Suprapubic skin (tissue), 4 donors: ENCODE measurements around the gene ANLN. TPM values are rescaled to one million over a fixed set of nuclear protein-coding genes. Genes with fewer than 3 reads are reported as not detected.

Source experiments
- DNase-seq, 2 donors: peaks; one replicate each; pipeline ENCODE4 v3.0.0-alpha.2; 2019; ENCODE audit warnings: low spot score in 2 of 2
- H3K27ac ChIP-seq: fragments of 200-600 bp; sonication (generic); one replicate; pipeline ENCODE4 v1.5.1; 2019
- H3K27me3 ChIP-seq: fragments of 200-600 bp; sonication (generic); one replicate; pipeline ENCODE4 v1.5.1; 2019
- H3K36me3 ChIP-seq: fragments of 200-600 bp; sonication (generic); one replicate; pipeline ENCODE4 v1.5.1; 2019
- H3K4me1 ChIP-seq: fragments of 200-600 bp; sonication (generic); one replicate; pipeline ENCODE4 v1.5.1; 2019
- H3K4me3 ChIP-seq: fragments of 200-600 bp; sonication (generic); one replicate; pipeline ENCODE4 v1.5.1; 2019; ENCODE audit warnings: mild to moderate bottlenecking
- H3K9me3 ChIP-seq: fragments of 200-600 bp; sonication (generic); one replicate; pipeline ENCODE4 v1.5.1; 2019
- CTCF ChIP-seq, 2 donors: fragments of 200-600 bp in 1 of 2; fragments of 450-650 bp in 1 of 2; sonication (generic) in 1 of 2; IDR thresholded peaks; one replicate each; pipeline ENCODE4 v1.5.1; 2016 to 2019; ENCODE audit warnings: antibody characterized with exemption in 2 of 2, mild to moderate bottlenecking in 1 of 2, moderate library complexity in 1 of 2
- EP300 ChIP-seq: sonication (generic); formaldehyde crosslinking; IDR thresholded peaks from one replicate; pipeline ENCODE4 v1.6.1; 2017; ENCODE audit warnings: antibody characterized with exemption
- POLR2A ChIP-seq, 2 donors: fragments of 450-650 bp; IDR thresholded peaks; one replicate each; pipeline ENCODE4 v1.6.1; 2017; ENCODE audit warnings: antibody characterized with exemption in 2 of 2, mild to moderate bottlenecking in 2 of 2, moderate library complexity in 2 of 2
- WGBS: methylation state at CpG from one replicate; pipeline ENCODE4 v1.1.5; 2018; 5-methylcytosine and 5-hydroxymethylcytosine counted together
- total RNA-seq, 4 donors: library from RNA; depleted of rRNA; stranded (reverse); fragments of >200 nt; gene quantifications; one replicate each; pipeline ENCODE4 v1.1.0, GENCODE V29; 2016

Gene ANLN
- total RNA-seq, 4 donors from 2014 or later, result 10.1 to 33.5 (median 17.9) TPM

- WGBS, result 35% methylated on average over 4 of the region's 4 CpGs
- no peaks in the 10 kb centered on the region for H3K9me3 ChIP-seq
- no peaks in the 10 kb centered on the region for H3K36me3 ChIP-seq
- H3K4me1 ChIP-seq, result peaks cover 8% of the 10 kb centered on the region
- TF ChIP-seq CTCF (IDR thresholded peaks at IDR 0.05) (no peak), POLR2A (IDR thresholded peaks at IDR 0.05) (no peak), EP300 (no peak)
- no peak overlapping the region for H3K27ac ChIP-seq
- DNase-seq, result peak in 1 of 2 donors; percentile 54
- no peaks in the 10 kb centered on the region for H3K27me3 ChIP-seq
- H3K4me3 ChIP-seq, result no peak overlapping the region
Measured at GRCh38 chr7:36497775-36498174, 108.1 kb downstream of the ANLN start.

Other genes starting within 250 kb of the ANLN start
- 10 to 100 TPM; 11.7 to 18.2 (median 16.1) TPM for gene EEPD1, start 236.6 kb upstream of the ANLN start, total RNA-seq